GM18505 (cell line): ENCODE data around the gene RNASE12.

Source experiments
- ATAC-seq: cut with Tn5 transposase; IDR thresholded peaks from one replicate; pipeline ENCODE4 v1.9.1; 2021; ENCODE audit not compliant: unreplicated experiment
- POLR2A ChIP-seq: IDR thresholded peaks from 4 replicates; pipeline ENCODE4 v1.6.1; 2011; ENCODE audit warnings: borderline replicate concordance; ENCODE audit not compliant: insufficient read depth, insufficient read length; ENCODE audit errors: extremely low read depth

Gene RNASE12, protein sequence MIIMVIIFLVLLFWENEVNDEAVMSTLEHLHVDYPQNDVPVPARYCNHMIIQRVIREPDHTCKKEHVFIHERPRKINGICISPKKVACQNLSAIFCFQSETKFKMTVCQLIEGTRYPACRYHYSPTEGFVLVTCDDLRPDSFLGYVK

GRCh38 chr14:20591235-20591634, at the start of gene RNASE12:
RNASE12 (minus strand) TSS chr14:20591376; CDS start chr14:20590723, 653 bp downstream.
- ATAC-seq, result no peak
- no peak for TF ChIP-seq POLR2A

GRCh38 chr14:20632831-20633691, 41.9 kb upstream of the RNASE12 start:
- no peak for TF ChIP-seq POLR2A
- peak; percentile 50 for ATAC-seq

GRCh38 chr14:20632448-20632830, 41.3 kb upstream of the RNASE12 start:
- ATAC-seq, result peak; percentile 19
- TF ChIP-seq POLR2A, result no peak

DNA sequence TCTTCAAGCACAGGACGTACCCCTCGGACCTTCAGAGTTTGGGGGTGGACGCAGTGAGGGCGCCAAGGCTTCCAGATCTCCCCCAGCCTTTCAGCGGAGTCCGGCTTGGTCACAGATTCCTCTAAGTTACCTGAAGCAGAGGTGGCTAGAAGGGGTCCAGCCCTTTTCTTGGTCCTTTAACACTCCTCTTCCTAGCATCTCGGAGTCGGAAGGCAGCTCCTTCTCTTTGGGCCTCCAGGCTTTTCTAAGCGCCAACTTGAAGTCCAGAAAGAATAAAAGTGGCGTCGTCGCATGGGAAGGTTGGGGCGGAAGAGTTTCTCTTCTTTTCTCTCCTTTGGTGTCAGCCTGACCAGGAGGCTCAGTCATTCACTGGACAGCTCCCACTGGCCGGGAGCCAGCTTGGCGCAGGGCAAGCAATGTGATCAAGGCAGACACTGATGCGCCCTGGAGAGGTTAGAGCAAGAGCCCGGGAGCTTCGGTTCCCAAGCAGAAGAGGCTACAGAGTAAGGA, 40.8 kb upstream of the RNASE12 start:
- no peak for ATAC-seq
- TF ChIP-seq POLR2A, result no peak

GRCh38 chr14:20631023-20631879, 40.1 kb upstream of the RNASE12 start:
- ATAC-seq, result no peak
- no peak for TF ChIP-seq POLR2A

DNA sequence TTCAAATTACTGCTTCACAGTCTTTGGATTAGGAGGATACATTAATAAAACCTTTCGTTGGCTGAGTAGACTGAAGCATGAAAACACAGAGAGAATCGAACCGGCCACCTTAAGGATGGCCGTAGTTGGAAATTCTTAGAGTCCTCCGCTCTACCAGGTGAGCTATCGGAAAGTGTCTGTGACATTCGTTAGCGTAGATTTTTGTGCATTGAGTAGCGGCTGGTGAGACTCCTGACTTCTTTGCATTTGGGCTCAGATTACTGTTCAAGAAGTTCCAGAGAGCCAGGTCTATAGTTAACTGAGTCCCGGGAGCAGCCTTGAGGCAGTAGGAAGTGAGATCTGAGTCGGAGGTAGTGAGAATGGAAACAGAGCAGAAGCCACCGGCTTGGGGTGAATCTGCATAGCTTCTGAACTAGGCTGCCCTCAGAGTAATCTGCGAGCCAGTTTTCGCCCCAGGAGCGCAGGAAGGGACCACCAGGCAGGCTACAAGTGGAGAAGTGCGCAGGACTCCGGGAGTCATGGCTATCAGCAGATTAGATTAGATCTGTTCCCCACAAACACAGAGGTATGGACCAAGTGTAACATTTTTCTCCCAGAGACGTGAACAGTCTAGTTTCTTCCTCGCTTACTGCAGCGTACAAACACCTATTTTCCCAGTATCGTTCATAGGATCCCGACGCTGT, 39.3 kb upstream of the RNASE12 start:
- ATAC-seq, result no peak
- no peak for TF ChIP-seq POLR2A

DNA sequence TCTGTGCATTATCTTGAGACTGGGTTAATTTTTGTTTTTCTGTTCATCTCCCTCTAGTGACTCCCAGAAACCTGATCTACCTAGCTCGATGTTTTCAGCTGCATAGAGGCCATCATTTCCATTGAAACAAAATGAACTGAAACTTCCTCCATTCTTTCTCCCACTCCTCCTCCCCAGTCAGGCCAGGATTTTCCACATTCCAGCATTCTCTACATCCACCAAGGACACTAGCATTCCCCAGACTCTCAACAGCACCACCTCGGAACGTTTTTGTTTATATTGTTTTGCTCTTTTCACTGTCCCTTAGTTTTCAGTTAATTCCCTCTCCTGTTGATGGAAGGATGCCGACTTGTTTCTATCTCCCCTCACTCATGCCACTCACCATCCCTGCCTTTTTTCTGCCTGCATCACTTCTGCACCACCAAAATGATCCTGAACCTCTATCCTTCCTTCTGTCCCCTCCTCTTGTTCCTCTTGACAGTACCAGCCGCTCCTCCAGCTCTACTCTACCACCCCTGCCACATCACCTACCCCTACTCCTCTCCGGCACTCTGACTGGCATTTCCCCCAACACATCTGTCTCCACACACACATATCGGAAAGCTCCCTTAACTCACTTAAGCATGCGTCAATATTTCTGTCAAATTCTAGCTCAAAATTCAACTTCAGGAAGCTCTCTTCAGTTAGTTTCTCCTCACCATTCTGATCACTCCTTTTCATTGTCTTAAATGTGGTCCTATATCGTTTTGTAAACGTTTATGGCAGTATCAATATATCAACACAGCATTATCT, 37.1 kb upstream of the RNASE12 start:
- ATAC-seq, result no peak
- no peak for TF ChIP-seq POLR2A

- no peak for TF ChIP-seq POLR2A
- ATAC-seq, result no peak
These were observed 36.3 kb upstream of the RNASE12 start for GRCh38 chr14:20627346-20628027.

GRCh38 chr14:20626274-20626673, 35.1 kb upstream of the RNASE12 start:
- TF ChIP-seq POLR2A, result no peak
- ATAC-seq, result no peak

DNA sequence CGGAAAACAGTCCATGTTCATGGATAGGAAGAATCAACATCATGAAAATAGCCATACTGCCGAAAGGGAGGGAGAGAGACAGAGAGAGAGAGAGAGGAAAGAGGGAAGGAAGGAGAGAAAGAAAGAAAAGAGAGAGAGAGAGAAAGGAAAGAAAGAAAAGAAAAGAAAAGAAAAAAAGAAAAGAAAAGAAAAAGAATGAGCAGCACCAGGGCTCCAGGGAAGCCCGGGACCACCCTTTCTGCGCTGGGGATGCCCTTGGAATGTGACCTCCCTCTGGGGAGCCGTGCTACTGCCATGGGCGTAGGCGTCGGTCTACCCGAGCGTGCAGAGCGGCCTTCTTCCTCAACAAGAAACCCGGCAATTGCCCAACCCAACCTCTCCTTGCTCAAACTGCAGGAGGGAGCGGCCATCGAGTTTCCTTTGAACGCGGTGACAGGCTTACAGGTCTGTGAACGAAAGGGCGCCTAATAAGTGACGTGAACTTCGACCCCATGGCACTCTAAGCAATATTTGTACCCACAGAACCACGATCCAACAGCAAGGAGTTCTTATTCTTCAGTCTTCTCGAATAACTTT, 33.4 kb upstream of the RNASE12 start:
- peak; percentile 38 for ATAC-seq
- no peak for TF ChIP-seq POLR2A

DNA sequence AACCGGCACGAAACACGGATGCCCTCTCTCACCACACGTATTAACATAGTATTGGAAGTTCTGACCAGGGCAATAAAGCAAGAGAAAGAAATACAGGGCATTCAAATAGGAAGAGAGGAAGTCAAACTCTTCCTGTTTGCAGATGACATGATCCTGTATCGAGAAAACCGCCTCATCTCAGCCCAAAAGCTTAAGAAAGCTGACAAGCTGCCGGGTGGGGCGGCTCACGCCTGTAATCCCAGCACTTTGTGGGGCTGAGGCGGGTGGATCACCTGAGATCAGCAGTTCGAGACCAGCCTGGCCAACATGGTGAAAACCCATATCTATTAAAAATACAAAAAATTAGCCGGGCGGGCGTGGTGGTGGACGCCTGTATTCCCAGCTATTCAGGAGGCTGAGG, 32.6 kb upstream of the RNASE12 start:
- TF ChIP-seq POLR2A, result no peak
- ATAC-seq, result no peak
